T-helper 9 cell (primary cell): ENCODE results near the gene ZNF761.
"Not testable (repeated sequence)": the region's sequence is repeated elsewhere in the genome, so short reads cannot be mapped to it uniquely, and the experiment has no call there.

Experiments
- DNase-seq: peaks from one replicate; pipeline ENCODE4 v3.0.0-alpha.2; 2020

The ZNF761 gene

DNA sequence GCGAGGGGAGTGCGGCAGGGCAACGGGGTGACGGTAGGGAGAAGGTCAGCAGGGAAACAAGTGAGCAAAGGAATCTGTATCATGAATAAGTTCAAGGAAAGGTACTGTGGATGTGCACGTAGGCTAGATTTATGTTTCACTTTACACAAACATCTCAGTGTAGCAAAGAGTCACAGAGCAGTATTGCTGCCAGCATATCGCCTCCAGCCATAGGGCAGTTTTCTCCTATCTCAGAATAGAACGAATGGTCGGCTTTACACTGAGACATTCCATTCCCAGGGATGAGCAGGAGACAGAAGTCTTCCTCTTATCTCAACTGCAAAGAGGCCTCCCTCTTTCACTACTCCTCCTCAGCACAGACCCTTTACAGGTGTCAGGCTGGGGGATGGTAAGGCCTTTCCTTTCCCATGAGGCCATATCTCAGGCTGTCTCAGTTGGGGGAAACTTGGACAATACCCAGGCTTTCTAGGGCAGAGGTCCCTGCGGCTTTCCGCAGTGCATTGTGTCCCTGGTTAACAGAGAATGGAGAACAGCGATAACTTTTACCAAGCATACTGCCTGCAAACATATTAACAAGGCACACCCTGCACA lies 28.4 kb downstream of the ZNF761 start:
- not testable (repeated sequence) for DNase-seq

DNA sequence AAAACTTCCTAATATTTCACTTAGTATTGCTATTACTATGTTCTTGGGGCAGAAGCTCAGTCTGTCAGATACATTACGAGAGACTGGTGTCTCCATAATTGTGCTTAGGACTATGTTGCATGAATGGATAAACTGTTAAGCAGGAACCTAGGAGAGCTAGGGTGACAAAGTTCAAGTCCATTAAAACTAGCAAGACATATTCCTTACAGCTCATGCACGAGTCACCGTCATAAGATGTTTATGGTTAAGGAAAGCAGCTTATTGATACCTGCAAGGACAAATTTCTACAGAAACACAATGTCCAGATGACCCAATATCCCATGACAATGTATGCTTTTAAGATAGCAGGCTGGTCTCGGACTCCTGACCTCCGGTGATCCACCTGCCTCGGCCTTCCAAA lies 30.1 kb downstream of the ZNF761 start:
- DNase-seq: no peak

DNA sequence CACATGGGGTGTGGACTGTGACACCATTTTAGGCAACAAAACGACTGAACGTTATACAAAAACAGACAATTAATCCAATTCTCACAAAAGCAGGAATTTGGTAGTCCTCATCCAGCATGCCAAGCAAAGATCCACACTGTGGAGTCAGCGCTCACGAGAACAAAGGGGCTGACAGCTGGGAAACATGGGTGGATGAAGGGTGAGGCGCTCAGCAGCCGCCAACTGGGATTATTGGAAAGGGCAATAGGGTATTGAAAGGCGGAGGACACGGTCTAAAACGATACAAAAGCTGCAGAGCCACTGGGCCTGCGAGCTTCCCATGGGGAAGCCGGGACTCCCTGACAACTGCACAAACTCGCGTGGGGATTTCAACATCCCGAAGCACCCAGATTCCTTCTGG lies 31.1 kb downstream of the ZNF761 start:
- no peak for DNase-seq

DNA sequence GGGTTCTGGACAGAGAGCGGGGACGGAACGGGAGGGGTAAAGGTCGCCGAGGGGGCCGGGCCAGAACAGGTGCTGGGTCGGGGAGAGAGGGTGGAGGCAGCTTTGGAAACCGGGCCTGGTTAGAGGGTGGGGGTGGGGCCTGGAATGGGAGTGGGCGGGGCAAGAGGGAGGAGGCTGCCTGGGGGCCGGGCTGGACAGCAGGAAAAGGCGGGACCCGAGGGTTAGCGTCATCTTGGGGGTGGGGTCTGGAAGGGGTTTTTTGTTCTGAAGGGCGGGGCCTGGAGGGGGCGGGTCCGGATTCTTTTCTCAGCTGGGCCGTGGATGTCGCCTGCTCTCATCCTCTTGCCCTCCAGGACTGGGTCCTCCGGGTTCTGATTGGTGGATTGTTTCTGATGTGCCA lies 31.5 kb downstream of the ZNF761 start:
- DNase-seq: no peak

DNA sequence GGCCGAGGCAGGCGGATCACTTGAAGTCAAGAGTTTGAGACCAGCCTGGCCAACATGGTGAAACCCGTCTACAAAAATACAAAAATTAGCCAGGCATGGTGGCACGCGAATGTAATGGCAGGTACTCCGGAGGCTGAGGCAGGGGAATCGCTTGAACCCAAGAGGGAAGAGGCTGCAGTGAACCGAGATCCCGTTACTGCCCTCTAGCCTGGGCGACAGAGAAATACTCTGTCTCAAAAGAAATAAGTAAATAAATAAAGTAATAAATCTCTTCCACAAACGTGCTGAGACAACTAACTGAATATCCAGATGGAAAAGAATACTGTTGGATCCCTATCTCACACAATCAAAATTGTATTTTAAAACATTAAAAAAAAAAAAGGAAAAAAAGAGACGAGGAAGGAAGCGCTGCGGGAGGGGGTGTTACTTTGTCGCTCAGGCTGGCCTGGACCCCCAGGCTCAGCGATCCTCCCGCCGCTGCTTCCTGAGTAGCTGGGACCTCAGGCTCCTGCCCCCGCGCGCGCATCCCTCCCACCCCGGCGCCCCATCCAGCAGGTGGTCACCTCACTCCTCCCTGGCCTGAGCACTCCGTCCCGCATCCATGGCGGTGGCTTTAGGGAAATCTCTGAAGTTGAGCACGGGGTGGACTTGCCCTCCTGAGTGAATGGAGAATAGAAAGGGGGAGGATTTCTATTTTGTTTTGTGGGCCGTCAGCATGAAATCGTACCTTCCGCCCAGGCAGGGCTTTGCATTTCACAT lies 35.1 kb downstream of the ZNF761 start:
- peak; percentile 2 for DNase-seq

DNA sequence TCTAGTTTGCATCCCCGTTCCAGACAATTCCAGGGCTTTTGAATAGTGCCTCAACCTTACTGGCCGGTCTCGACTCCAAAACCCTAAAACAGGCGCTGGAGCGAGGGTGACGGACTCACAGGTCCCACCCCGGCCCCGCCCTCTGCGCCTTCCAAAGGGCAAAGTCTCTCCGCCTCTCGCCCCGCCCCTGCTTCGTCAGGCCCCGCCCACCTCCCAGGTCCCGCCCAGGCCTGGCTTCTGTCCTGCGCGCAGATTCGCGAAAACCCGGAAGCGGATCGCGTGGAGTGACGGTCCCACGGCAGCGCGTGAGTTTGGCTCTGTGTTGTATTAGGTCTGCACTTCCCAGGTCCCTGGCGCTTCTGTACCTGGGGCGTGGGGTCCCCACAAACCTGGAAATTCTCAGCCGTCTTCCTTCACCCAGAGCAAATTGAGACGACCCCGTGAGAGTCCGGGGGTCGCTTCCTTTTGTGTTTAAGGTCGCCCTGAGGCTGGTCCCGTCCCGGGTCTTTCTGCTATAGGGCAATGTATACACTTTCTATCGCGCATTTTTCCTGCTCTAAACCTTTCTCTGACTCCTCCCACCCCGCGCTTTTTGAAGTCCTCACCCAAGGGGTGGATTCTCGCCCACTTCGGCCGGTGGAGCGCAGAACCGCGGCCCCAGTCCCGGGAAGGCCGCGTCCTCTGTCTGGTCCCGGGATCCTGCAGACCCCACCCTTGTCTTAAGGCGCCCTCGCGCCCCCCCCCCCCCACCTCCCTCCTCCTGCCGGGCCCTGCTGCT lies 35.9 kb downstream of the ZNF761 start, which contains the start of gene ZNF813:
TSS of gene ZNF813 (plus strand) at position 249 of the 778 bp plus-strand sequence. CDS start 16,090 bp downstream, outside the sequence.
- DNase-seq: peak; percentile 99

DNA sequence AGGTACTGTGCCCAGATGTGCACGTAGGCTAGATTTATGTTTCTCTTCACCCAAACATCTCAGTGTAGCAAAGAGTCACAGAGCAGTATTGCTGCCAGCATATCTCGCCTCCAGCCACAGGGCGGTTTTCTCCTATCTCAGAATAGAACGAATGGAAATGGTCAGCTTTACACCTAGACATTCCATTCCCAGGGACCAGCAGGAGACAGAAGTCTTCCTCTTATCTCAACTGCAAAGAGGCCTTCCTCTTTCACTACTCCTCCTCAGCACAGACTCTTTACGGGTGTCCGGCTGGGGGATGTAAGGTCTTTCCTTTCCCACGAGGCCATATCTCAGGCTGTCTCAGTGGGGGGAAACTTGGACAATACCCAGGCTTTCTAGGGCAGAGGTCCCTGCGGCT lies 36.8 kb downstream of the ZNF761 start:
- DNase-seq: not testable (repeated sequence)

DNA sequence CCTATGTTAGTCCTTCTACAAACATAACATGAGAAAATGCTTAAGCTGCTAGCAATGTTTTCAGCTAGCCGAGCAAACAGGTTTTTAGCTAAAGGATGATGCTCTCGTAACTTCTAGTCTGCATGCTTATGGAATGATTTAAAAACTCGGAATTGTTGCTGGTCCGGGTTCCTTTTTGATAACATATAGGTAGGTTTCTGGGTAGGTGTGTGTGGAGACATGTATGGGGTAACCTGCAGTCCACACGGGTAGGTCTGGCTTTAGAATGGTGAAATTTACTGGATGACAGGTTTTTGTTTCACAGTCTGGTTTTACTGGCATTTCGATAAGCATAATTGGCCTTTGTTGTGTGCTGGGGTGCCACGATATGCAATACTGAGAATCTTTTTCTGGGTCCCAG lies 40.1 kb downstream of the ZNF761 start:
- DNase-seq: no peak

DNA sequence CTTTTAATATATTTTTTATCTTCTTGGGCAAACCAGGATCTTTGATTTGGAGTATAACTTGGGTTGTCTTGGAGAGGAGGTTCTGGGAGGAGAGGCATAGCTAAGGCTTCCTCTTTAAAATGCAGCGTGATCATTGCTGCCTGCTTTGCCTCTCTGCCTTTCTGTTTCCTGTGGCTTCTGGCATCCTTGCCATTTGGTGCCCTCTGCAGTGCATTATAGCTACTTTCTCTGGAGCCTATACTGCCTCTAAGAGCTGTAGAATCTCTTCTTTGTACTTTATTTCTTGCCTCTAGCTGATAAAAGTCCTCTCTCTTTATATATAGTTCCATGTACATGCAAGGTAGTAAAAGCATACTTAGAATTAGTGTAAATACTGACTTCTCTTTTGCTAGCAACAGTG lies 43.0 kb downstream of the ZNF761 start:
- not testable (repeated sequence) for DNase-seq

DNA sequence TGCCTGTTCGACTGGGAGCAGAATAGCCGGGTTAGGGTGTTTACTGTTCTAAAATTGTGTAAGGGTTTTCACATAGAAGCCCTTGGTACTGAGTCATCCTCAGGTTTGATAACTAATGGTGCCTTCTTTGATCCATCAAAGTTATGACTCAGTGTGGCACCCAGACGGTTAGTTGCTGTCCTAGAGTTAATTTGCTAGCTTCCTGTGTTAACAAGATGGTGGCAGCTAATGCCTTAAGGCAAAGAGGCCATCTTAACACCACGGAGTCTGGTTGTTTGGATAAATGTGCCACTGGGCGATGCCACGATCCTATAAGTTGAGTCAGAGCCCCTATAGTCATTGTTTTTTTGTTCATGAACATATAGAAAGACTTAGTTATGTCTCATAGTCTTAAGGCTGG lies 43.7 kb downstream of the ZNF761 start:
- DNase-seq: not testable (repeated sequence)

DNA sequence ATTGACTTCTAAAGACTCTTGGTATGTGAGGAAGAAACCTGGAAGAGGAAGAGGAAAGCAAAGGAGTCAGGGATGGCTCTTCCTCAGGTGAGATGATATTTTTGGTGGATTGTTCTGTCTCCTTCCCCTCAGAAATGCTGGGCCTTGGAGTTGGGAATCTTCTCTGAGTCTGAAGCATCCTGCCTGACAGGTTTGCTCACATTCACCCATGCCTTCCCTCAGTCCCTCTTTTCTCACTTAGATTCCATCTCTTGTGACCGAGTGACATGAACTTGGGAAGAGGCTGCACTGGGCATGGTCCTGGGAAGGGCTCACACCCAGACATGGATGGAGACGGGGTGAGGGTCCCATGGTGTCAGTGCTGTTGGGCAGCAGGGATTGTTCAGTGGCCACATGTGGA lies 52.0 kb downstream of the ZNF761 start:
- not testable (repeated sequence) for DNase-seq

DNA sequence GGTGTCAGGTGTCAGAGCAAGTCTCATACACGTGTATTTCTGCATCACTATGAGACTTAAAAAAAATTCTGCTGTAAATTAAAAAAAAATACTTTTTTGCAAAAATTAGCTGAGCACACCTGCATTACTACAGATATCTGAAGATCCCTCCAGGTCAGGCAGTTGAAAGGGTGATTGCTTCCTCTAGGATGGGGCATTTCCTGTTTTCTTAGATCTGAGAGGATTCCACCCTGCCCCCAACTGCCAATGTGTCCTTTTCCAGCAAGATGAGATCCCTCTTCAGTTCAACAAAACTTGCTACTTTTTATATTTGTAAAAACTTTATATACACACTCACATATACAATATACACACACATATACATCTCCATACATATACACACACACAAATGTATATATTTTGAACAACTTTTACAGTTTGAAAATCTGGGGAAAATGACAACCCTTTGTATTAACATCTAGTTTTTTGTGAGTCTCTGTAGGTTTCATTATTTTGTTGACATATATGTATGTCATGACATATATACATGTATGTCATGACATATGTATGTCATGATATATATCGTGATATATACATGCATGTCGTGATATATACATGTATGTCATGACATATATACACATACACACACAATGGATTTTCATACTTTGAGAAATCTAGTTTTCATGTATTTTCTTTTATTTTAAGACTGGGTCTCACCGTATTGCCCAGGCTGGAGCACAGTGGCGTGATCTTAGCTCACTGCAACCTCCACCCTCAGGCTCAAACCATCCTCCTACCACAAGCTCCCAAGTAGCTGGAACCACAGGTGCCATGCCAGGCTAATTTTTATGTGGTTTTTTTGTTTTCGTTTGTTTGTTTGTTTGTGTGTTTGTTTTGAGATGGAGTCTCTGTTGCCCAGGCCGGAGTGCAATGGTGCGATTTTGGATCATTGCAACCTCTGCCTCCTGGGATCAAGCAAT lies 53.5 kb downstream of the ZNF761 start:
- no peak for DNase-seq

DNA sequence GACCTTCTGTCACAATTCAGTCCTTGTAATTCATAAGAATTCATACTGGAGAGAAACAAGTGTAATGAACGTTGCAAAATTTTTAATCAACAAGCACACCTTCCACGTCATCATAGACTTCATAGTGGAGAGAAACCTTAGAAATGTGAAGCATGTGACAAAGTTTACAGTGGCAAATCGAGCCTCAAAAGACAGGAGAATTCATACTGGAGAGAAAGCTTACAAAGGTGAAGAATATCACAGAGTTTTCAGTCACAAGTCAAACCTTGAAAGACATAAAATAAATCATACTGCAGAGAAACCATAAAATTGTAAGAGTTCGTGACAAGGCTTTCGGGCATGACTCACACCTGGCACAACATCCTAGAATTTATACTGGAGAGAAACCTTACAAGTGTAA lies 60.4 kb downstream of the ZNF761 start:
- DNase-seq: no peak

DNA sequence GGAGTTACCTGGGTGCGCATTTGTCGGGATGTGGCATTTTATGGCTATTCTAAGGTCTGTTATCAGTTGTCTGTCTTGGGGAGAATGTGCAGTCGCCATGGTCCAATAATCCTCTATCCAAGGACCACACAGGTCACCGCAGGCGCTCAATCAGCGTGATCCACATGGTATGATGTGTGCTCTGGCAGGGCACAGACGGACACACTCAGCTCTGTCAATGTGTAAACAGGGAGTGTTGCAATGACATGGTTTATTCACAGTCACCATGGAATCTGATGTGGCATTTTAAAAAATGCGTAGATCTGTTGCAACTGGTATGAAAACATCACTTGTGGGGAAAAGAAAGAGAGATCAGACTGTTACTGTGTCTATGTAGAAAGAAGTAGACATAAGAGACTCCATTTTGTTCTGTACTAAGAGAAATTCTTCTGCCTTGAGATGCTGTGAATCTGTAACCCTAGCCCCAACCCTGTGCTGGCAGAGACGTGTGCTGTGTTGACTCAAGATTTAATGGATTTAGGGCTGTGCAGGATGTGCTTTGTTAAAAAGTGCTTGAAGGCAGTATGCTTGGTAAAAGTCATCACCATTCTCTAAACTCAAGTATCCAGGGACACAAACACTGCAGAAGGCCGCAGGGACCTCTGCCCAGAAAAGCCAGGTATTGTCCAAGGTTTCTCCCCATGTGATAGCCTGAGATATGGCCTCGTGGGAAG lies 65.7 kb downstream of the ZNF761 start:
- DNase-seq: not testable (repeated sequence)

DNA sequence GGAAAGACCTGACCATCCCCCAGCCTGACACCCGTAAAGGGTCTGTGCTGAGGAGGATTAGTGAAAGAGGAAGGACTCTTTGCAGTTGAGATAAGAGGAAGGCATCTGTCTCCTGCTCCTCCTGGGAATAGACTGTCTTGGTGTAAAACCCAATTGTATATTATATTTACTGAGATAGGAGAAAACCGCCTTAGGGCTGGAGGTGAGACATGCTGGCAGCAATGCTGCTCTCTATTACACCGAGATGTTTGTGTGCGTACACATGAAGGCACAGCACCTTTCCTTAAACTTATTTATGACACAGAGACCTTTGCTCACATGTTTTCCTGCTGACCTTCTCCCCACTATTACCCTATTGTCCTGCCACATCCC lies 66.2 kb downstream of the ZNF761 start:
- not testable (repeated sequence) for DNase-seq

DNA sequence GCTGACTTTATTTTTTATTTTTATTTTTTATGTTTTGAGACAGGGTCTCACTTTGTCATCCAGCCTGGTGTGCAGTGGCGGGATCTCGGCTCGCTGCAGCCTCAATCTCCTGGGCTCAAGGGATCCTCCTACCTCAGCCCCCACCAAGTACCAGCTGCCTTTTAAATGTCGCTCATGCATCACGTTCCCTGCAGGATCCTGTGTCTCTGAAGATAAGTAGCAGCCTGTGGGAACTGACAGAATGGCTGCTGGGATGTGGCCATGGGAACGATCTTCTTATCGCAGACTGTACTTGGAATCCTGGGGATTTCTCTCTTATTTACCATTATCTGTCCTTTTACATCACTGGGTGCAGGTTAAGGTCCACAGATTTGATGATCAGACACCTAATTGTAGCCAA lies 71.4 kb downstream of the ZNF761 start:
- not testable (repeated sequence) for DNase-seq

DNA sequence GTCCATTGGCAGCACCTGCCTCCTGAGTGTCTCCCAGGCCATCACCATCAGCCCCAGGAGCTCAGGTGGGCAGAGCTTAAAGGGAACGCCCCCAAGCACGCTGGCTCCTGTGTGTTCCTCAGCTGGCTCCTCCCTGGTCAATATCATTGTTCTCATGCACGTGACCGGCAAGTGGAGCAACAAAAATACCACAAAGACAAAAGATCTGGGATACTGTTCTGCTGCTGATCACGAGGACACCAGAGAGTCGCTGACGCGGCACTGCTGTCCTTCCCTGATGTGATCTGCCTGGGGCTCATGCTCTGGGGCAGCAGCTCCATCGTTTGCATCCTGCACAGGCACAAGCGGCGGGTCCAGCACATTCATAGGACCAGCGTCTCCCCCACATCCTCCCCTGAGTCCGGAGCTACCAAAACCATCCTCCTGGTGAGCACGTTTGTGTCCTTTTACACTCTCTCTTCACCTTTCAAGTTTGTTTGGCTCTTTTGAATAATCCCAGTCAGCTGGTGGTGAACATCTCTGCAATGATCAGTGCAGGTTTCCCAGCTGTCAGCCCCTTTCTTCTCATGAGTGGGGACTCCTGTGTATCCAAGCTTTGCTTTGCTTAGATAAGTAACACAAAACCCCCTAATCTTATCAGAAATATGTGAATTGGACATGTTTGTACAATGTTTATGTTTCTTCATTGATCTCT lies 72.0 kb downstream of the ZNF761 start:
- DNase-seq: not testable (repeated sequence)

DNA sequence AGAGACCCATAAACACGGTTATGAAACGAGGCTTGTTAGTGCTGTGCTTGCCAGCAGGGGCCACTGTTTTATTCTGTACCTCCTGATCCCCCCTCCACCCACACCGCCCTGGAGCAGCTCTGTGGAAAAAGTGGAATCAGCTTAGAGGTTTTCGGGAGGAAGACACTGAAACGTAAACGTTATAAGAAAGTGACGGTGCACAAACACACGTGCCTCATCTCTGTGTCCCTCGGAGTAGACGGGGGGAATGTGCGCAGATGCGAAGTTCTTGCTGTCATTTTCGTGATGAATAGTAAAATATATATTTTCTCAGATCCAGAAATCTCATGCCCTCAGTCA lies 72.5 kb downstream of the ZNF761 start:
- not testable (repeated sequence) for DNase-seq

DNA sequence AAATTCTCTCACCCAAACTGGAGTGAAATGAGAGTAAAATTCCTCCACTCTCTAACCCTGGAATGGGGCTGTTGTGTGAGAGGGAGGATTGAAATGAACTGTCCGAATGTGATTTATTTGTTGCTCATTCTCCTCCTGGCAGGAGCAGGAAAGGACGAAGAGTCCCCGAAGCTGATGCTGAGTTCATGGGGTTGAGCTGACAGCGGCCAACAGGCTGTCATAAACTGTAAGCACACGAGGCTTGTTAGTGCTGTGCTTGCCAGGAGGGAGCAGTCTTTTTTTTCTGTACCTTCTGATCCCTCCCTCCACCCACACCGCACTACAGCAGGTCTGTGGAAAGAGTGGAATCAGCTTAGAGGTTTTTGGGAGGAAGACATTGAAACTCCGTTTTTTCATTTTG lies 73.1 kb downstream of the ZNF761 start:
- no peak for DNase-seq

DNA sequence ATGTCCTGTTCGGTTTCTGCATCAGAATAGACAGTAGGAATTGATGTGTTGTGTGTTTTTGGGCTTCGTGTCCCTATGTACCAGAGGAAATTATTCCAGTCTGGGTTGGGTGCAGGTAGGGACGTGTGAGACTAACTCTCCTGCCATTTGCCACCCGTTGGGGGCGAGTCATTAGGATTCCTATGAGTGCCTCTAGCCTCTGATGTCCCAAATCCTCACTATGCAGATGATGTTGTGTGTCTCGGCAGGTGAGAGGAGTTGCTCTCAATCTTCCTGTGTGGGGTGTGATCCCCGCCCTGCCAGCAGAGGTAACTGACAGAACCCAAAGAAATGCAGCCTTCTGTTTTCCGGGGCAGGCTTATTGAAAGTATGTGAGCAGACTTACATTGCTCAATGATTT lies 74.9 kb downstream of the ZNF761 start:
- no peak for DNase-seq
